Measurements from ENCODE around the gene IL22RA2. TPM values are rescaled to one million over a fixed set of nuclear protein-coding genes. Genes with fewer than 3 reads are reported as not detected.

The IL22RA2 gene
- total RNA-seq, 2 donors from 2014 or later, result not detected

DNA sequence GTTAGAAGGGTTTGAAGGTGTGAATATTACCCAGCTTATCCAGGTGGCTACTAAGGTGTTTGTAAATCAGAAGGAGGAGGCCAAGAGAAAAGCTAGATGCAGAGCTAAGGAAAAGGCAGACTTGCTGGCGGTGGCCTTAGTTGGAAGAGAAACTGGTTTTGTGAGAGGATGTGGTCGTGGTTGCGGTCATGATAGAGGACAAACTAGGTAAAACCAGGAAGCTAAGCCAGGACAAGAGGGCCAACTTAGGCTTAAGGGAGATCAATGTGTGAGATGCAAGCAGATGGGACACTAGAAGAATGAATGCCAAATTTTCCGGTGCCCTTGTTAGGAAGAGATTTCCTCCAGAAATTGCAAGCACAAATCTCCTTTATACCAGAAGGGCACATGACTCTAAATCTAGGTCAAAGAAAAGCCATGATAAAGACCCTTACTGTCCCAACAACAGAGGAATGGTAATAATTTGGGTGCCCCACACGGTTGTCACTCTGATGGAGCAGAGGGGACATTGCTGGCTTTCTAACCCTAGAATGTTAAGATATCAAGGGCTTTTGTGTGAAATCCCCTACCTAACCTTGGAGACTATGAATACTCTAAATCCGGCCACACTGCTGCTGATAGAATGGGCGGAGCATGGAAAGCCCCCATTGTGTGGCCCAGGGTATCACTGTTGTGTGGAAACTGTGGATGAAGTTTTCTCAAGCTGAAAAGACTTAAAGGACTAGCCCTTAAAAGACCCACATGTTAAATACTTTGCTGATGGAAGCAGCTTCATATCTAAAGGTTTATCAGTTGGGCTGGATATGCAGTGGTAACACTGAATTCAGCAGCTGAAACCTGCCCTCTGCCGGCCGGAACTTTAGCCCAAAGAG lies 7.8 kb downstream of the IL22RA2 start:
- Mint-ChIP-seq H3K36me3 (ENCODE audit: low read depth) (no peaks in the 10 kb centered on the region), H3K4me1 (peaks cover 28% of the 10 kb centered on the region), H3K27ac (peak overlapping the region; percentile 52), H3K9me3 (no peaks in the 10 kb centered on the region), H3K27me3 (peaks cover 8% of the 10 kb centered on the region), H3K4me3 (peak overlapping the region; percentile 31)
- peak; percentile 51 for ATAC-seq (replicated peaks)

DNA sequence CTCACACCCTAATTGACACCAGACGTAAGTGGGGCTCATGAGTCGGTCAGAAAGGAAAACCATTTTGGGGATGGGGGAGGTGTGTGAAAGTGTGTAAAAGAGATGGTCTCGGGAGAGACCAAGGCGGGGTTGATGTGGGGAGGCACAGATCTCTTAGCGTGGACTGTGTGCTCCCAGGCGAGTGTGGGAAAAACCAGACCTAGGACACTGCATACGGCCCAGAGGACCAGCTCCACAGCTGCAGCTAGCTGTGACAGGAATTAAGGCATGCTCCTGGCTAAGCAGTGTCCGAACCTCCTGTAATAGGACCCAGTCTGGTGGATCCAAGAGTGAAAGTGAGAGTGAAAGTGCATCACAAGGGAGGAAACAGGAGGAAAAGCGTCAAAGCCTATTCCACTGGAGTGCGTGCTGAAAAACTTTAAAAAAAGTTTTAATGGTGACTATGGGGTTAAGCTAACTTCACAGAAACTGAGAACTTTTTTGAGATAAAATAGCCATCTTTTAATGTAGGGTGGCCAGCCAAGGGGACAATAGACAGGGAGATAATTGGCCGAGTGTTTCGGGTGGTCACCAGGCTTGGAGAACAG lies 9.6 kb downstream of the IL22RA2 start:
- no peak overlapping the region for H3K4me3 Mint-ChIP-seq
- no peak for ATAC-seq (replicated peaks)
- peaks cover 8% of the 10 kb centered on the region for H3K27me3 Mint-ChIP-seq
- H3K27ac Mint-ChIP-seq, result no peak overlapping the region
- peaks cover 26% of the 10 kb centered on the region for H3K4me1 Mint-ChIP-seq
- H3K9me3 Mint-ChIP-seq, result no peaks in the 10 kb centered on the region
- H3K36me3 Mint-ChIP-seq (ENCODE audit: low read depth), result no peaks in the 10 kb centered on the region

DNA sequence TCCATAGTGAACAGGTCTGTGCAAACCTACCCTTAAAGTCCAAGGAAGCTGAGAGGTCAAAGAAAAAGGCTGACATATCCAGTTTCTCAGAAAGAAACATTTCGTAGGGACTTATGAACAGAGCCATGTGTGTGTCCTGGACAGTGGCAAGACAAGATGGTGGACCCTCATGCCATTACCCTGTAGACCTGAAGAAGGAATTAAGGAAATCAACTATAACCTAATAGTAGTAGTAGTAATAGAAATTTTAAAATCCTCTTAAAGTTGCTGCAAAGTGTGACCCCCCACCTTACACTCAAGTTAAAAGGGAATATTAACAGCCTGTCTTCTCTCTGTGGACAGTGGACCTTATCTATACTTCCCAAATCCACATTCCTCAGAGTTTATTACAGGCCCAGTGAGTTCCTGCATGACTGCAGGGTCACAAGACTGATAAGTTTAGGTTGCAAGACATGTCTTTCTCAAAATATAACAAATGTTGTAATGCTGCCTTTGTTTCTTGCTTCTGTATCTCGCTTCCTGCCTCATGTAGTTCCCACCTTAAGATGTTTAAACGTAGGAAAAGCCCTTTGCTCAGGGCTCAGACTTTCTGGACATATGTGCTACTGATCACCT lies 10.6 kb downstream of the IL22RA2 start:
- Mint-ChIP-seq H3K4me3 (no peak overlapping the region), H3K27me3 (peaks cover 8% of the 10 kb centered on the region), H3K27ac (no peak overlapping the region), H3K9me3 (no peaks in the 10 kb centered on the region), H3K4me1 (peaks cover 26% of the 10 kb centered on the region), H3K36me3 (ENCODE audit: low read depth) (no peaks in the 10 kb centered on the region)
- no peak for ATAC-seq (replicated peaks)

DNA sequence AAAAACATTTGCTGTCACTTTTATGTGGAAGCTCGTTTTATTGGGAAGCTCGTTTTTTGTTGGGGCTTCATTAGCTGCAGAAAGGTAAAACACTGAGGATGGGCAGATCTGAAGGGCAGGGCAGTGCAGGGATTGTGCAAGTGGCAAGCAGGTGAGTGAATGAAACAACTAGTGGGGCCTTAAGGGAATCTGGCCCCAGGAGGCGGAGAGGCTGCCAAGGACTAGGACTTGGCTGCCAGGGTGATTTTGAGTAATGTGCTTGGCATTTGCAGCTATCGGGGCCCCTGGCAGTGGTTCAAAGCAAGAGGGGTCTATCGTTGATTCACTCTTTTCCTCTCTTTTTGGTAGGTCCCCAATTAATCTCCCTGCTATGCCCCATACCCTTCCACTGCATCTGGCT lies 11.5 kb downstream of the IL22RA2 start:
- no peak overlapping the region for H3K27ac Mint-ChIP-seq
- H3K27me3 Mint-ChIP-seq, result peaks cover 8% of the 10 kb centered on the region
- no peak overlapping the region for H3K4me3 Mint-ChIP-seq
- no peaks in the 10 kb centered on the region for H3K9me3 Mint-ChIP-seq
- ATAC-seq (replicated peaks), result no peak
- H3K36me3 Mint-ChIP-seq (ENCODE audit: low read depth), result no peaks in the 10 kb centered on the region
- H3K4me1 Mint-ChIP-seq, result peaks cover 18% of the 10 kb centered on the region

DNA sequence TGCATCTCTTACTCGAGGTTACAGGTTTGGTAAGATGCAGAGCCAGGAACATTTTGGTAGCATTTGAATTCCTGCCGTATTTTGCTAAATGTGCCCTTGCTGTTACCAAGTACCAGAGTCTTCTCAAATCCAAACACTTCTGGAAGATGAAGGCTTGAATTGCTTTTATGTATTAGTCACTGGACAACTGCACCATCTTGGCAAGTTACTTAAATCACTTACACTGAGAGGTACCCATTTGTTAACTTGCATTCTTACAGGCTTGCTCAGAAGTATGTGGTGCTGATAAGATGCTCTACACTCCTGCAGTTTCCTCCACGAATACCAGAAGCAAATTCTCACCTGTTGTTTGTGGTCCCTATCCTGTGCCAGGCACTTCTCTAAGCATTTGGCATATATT lies 12.7 kb downstream of the IL22RA2 start:
- H3K9me3 Mint-ChIP-seq, result no peaks in the 10 kb centered on the region
- ATAC-seq (replicated peaks), result no peak
- H3K27me3 Mint-ChIP-seq, result peaks cover 4% of the 10 kb centered on the region
- no peaks in the 10 kb centered on the region for H3K36me3 Mint-ChIP-seq (ENCODE audit: low read depth)
- H3K4me1 Mint-ChIP-seq, result peaks cover 21% of the 10 kb centered on the region
- H3K27ac Mint-ChIP-seq, result no peak overlapping the region
- no peak overlapping the region for H3K4me3 Mint-ChIP-seq

DNA sequence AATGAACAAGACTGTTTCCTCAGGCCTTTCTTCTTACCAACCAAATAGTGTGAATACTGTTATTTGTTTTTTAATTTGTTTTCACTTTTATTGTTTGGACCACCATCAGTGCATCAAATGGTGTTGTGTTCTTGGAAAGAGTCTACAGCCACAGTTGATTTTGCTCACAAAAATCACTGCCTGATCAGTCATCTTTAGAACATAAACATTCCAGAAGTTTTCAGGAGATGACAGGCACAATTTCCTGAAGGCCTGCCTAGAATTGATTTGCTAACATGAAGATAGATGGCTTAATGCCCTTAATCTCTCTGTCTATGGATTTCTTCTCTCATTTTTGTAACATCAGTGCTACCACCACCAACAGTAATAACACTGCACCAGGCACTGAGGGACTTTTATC lies 13.5 kb downstream of the IL22RA2 start:
- Mint-ChIP-seq H3K27ac (no peak overlapping the region), H3K4me1 (peaks cover 19% of the 10 kb centered on the region), H3K9me3 (no peaks in the 10 kb centered on the region), H3K36me3 (ENCODE audit: low read depth) (no peaks in the 10 kb centered on the region), H3K4me3 (no peak overlapping the region), H3K27me3 (peaks cover 4% of the 10 kb centered on the region)
- no peak for ATAC-seq (replicated peaks)

DNA sequence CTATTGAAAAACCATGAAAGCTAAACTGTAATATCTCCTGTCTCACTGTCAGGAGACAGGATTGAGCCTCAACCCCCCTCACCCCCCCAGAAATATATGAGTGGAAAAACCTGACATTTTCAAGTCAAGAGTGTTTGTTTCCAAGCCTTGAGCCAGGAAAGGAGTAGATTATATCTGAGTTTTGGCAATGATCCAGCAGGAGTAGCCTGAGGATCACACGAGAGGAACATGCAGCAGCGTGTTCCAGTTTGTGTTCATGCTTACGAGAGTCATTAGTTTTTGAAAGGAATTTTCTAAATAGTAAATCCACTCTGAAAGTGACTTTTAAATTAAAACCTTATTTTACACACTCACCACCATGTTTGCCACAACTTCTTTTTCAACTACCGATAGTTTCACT lies 15.8 kb downstream of the IL22RA2 start:
- H3K36me3 Mint-ChIP-seq (ENCODE audit: low read depth), result no peaks in the 10 kb centered on the region
- peaks cover 14% of the 10 kb centered on the region for H3K4me1 Mint-ChIP-seq
- no peak for ATAC-seq (replicated peaks)
- no peaks in the 10 kb centered on the region for H3K9me3 Mint-ChIP-seq
- H3K27me3 Mint-ChIP-seq, result peaks cover 4% of the 10 kb centered on the region
- H3K27ac Mint-ChIP-seq, result no peak overlapping the region
- H3K4me3 Mint-ChIP-seq, result no peak overlapping the region

DNA sequence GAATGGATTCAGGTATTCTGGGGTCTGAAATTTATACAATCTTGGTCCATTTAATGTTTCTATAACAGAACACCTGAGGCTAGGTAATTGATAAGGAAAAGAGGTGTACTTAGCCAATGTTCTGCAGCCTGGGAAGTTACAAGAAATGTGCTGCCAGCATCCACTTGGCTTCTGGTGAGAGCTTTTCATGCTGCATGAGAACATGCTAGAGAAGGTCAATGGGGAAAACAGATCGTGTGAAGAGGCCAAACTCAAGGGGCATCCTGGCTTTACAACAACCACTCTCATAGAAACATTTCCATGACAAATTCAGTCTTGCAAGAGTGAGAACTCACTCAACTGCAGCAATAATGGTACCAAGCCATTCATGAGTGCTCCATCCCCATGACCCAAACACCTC lies 16.8 kb downstream of the IL22RA2 start:
- Mint-ChIP-seq H3K27me3 (peaks cover 4% of the 10 kb centered on the region), H3K9me3 (no peaks in the 10 kb centered on the region), H3K27ac (no peak overlapping the region), H3K4me3 (peak overlapping the region; percentile 40), H3K36me3 (ENCODE audit: low read depth) (no peaks in the 10 kb centered on the region), H3K4me1 (peaks cover 14% of the 10 kb centered on the region)
- no peak for ATAC-seq (replicated peaks)

DNA sequence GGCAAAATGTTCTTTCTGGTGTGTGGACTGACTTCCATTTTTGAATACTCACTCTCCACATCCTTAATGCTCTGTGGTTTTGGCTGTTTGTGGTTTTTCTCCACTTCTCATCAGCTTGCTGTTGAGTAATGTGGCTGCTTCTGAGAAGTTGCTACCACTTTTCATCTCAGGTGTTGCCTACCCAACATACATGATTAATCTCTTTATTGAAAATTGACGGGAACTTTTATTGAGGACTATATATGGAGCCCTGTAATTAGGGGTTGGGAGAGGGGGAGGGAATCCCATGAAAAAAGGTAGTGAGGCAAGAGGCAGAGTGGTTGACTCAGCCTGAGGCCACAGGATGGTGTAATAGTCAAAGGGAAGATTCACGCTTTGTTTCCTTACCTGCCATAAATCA lies 17.6 kb downstream of the IL22RA2 start:
- Mint-ChIP-seq H3K4me3 (peak overlapping the region; percentile 40), H3K27me3 (peaks cover under 1% of the 10 kb centered on the region), H3K9me3 (no peaks in the 10 kb centered on the region), H3K36me3 (ENCODE audit: low read depth) (no peaks in the 10 kb centered on the region), H3K4me1 (peaks cover 14% of the 10 kb centered on the region), H3K27ac (peak overlapping the region; percentile 85)
- peak; percentile 96 for ATAC-seq (replicated peaks)

DNA sequence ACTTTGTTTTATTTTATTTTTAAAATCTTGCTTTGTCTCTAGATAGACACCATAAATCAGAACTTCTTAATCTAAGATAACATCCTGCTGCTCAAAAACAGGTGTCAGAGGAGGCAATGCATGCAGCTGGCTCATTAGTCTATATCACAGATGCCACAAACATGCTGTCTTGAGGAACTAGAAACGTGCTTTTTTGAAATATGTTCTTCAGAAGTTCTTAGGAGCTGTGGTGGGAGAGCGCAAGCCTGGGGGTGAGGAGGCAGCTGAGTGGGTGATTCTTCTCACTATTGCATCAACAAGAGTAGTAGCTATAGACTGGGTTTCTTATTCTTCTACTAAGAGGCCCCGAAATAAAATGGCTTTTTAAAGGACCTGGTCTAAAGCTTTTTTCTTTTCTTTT lies 23.4 kb downstream of the IL22RA2 start:
- no peak overlapping the region for H3K27ac Mint-ChIP-seq
- no peak overlapping the region for H3K4me3 Mint-ChIP-seq
- no peak for ATAC-seq (replicated peaks)
- no peaks in the 10 kb centered on the region for H3K27me3 Mint-ChIP-seq
- no peaks in the 10 kb centered on the region for H3K36me3 Mint-ChIP-seq (ENCODE audit: low read depth)
- no peaks in the 10 kb centered on the region for H3K4me1 Mint-ChIP-seq
- no peaks in the 10 kb centered on the region for H3K9me3 Mint-ChIP-seq

DNA sequence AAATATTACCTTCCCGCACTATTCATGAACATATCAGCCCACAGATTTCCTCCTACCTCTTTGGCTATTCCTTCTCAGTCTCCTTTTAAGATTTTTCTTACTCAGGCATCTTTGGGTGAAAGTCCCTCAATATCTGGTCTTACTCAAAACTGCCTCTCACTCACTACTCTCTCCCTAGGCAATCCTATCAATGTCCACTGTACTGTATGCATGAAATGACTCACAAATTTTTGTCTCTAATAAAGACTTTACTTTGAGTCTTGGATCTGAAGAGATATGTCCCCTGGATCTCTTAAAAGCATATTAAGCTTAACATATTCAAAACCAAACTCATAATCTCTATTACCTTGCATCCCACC lies 24.4 kb downstream of the IL22RA2 start:
- no peak overlapping the region for H3K27ac Mint-ChIP-seq
- H3K9me3 Mint-ChIP-seq, result no peaks in the 10 kb centered on the region
- ATAC-seq (replicated peaks), result no peak
- no peaks in the 10 kb centered on the region for H3K36me3 Mint-ChIP-seq (ENCODE audit: low read depth)
- H3K4me3 Mint-ChIP-seq, result no peak overlapping the region
- H3K4me1 Mint-ChIP-seq, result no peaks in the 10 kb centered on the region
- no peaks in the 10 kb centered on the region for H3K27me3 Mint-ChIP-seq

DNA sequence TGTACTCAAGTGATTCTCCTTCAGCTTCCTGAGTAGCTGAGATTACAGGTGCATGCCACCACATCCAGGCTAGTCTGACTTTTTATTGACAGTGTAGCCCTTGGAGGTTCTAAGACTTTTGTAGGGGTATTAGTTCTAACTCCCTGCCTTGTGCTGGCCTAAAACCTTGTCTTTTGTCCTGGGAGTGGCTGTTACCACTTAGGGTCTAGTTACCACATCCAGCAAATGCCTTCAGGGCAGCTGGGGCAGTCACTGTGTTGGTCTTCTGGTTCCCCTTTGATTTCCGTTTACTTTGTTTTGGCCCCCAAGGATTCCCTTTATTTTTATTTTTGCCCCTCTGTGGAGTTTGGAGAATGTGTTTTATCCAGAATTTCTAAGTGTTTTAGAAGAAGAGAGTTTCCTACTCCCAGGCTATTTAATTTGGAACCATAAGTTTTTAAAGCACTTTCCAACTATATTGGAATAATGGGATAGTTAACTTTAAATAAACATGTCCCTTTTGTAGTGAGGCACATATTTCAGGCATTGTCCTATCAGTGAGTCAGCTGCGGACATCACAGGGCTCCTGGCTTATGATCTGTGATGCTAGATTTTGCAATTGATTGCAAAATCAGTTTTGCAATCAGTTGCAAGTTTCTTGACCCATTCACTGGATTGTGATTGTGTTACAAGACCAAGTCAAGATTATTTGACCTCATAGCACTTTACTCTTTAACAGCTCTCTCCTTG lies 25.0 kb downstream of the IL22RA2 start:
- no peak overlapping the region for H3K27ac Mint-ChIP-seq
- ATAC-seq (replicated peaks), result no peak
- H3K4me1 Mint-ChIP-seq, result no peaks in the 10 kb centered on the region
- no peak overlapping the region for H3K4me3 Mint-ChIP-seq
- H3K36me3 Mint-ChIP-seq (ENCODE audit: low read depth), result no peaks in the 10 kb centered on the region
- no peaks in the 10 kb centered on the region for H3K9me3 Mint-ChIP-seq
- H3K27me3 Mint-ChIP-seq, result no peaks in the 10 kb centered on the region

DNA sequence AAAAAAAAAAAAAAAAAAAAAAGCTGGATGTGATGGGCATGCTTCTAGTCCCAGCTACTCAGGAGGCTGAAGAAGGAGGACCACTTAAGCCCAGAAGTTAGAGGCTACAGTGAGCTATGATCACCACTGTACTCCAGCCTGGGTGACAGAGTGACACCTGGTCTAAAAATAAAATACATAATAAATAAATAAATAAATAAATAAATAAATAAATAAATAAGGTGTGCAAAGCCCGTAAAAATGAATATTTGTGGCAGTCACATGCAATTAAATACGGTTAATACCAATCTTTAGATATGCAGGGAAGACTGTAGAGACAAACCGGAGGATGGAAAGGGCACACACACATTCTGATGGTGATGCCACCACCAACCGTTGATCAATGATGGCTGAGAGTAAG lies 26.2 kb downstream of the IL22RA2 start:
- no peak for ATAC-seq (replicated peaks)
- Mint-ChIP-seq H3K4me3 (no peak overlapping the region), H3K27me3 (no peaks in the 10 kb centered on the region), H3K4me1 (no peaks in the 10 kb centered on the region), H3K36me3 (ENCODE audit: low read depth) (no peaks in the 10 kb centered on the region), H3K27ac (no peak overlapping the region), H3K9me3 (no peaks in the 10 kb centered on the region)

DNA sequence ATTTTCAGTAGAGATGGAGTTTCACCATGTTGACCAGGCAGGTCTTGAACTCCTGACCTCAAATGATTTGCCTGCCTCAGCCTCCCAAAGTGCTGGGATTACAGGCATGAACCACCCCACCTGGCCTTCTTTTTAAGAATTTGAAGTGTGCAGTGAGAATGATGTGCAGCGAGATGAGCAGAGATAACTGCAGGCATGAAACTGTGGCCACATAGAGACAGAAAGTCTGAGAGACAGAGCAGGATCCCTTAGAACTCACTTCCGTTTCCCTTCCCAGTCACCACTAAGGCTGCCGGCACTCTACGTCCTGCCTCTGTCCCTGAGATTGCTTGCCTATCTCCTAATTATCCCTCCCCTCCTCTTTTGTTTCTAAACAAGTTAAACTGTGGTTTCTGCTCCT lies 27.2 kb downstream of the IL22RA2 start:
- Mint-ChIP-seq H3K27me3 (no peaks in the 10 kb centered on the region), H3K4me3 (no peak overlapping the region), H3K27ac (no peak overlapping the region), H3K9me3 (no peaks in the 10 kb centered on the region), H3K36me3 (ENCODE audit: low read depth) (no peaks in the 10 kb centered on the region), H3K4me1 (no peaks in the 10 kb centered on the region)
- ATAC-seq (replicated peaks), result no peak
